ENCODE results near the gene FAM32A. TPM values are rescaled to one million over a fixed set of nuclear protein-coding genes. Genes with fewer than 3 reads are reported as not detected.

The FAM32A gene
- total RNA-seq, 1 donor from 2014 or later, result 82.9 TPM

DNA sequence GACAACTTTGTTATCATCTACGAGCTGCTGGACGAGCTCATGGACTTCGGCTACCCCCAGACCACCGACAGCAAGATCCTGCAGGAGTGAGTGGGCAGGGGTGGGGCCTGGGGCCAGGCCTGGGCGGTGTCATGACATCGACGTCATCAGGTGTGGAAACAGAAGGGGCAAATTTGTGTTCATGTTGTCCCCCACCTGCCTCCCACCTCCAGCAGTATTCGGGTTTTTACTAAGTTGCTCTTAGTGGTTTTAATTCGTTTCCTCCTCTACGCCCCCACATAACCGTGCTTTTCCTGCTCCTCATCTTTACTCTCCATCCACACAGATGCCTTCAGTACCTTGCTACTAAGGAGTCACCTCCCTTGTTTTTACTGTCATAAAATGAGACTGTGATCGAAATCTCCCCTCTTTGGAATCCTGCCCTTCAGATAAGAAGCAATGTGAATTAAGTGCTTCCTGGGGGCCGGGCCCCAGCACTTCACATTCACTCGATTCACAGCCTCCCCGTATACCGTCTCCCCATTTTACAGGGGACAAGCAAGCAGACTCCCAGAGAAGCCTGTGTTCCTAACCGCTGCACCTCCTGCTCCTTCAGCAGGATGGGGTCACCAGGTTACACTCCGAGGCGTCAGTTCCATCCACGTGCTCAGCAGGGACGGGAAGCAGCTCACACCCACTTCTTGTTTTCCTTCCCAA is 23.0 kb downstream of the FAM32A start:
- FAIRE-seq (no peak), DNase-seq (ENCODE audit: low read depth) (no peak)
- H3K27me3 ChIP-seq (ENCODE audit: control insufficient read depth, insufficient read depth, low read length), result no peaks in the 10 kb centered on the region
- peaks cover 26% of the 10 kb centered on the region for H3K36me3 ChIP-seq (ENCODE audit: control insufficient read depth, insufficient read depth, low read length)
- no peak overlapping the region for H3K4me3 ChIP-seq (ENCODE audit: low read depth, low read length)
- TF ChIP-seq, protein P1, sequence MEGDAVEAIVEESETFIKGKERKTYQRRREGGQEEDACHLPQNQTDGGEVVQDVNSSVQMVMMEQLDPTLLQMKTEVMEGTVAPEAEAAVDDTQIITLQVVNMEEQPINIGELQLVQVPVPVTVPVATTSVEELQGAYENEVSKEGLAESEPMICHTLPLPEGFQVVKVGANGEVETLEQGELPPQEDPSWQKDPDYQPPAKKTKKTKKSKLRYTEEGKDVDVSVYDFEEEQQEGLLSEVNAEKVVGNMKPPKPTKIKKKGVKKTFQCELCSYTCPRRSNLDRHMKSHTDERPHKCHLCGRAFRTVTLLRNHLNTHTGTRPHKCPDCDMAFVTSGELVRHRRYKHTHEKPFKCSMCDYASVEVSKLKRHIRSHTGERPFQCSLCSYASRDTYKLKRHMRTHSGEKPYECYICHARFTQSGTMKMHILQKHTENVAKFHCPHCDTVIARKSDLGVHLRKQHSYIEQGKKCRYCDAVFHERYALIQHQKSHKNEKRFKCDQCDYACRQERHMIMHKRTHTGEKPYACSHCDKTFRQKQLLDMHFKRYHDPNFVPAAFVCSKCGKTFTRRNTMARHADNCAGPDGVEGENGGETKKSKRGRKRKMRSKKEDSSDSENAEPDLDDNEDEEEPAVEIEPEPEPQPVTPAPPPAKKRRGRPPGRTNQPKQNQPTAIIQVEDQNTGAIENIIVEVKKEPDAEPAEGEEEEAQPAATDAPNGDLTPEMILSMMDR (IDR thresholded peaks at IDR 0.05; ENCODE audit: insufficient read depth, low read length, severe bottlenecking), result no peak

DNA sequence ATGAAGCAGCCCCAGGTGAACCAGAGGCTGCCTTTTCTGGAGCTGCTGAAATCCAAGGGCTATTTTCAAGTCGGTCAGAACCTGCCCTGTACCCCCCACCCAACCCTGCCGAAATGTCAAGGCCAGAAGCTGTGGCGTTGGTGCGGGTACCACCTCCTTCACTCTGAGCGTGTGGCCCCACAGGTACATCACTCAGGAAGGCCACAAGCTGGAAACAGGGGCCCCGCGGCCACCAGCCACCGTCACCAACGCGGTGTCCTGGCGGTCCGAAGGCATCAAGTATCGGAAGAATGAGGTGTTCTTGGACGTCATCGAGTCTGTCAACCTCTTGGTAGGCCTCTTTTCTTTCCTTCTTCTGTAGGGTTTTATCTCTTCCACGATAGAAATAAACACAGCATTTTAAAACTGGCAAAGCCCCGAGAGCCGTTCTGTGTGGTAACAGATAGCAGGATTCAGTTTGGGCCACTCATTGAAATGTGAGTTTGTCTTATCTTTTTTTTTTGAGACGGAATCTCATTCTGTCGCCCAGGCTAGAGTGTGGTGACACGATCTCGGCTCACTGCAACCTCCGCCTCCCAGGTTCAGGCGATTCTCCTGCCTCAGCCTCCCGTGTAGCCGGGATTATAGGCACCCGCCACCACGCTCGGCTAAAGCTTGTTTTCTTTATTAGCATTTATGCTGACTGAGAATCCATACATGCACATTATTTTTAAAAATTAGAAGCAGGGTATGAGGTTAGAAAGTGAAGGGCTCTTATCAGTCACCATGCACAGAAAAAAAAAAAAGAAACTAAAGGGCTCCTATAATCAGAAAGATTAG is 23.8 kb downstream of the FAM32A start:
- no peak overlapping the region for H3K4me3 ChIP-seq (ENCODE audit: low read depth, low read length)
- H3K27me3 ChIP-seq (ENCODE audit: control insufficient read depth, insufficient read depth, low read length), result no peaks in the 10 kb centered on the region
- H3K36me3 ChIP-seq (ENCODE audit: control insufficient read depth, insufficient read depth, low read length), result peaks cover 20% of the 10 kb centered on the region
- FAIRE-seq (no peak), DNase-seq (ENCODE audit: low read depth) (no peak)
- TF ChIP-seq, protein P1 (IDR thresholded peaks at IDR 0.05; ENCODE audit: insufficient read depth, low read length, severe bottlenecking), result no peak

DNA sequence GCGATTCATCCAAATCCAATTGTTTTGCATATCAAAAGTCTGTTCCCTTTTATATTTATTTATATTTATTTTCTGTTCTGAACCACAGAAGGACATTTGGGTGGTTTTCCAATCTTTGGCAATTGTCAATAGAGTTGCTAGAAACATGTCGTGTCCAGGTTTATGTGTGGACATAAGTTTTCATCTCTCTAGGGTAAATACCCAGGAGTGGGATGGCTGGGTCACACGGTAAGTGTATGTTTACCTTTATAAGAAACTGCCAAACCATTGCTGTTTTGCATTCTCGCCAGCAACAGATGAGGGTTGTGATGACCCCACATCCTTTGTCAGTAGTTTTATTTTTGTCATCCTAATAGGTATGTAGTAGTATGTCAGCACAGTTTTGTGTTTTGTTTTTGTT is 25.0 kb downstream of the FAM32A start:
- Histone ChIP-seq H3K4me3 (ENCODE audit: low read depth, low read length) (no peak overlapping the region), H3K36me3 (ENCODE audit: control insufficient read depth, insufficient read depth, low read length) (peaks cover 15% of the 10 kb centered on the region), H3K27me3 (ENCODE audit: control insufficient read depth, insufficient read depth, low read length) (no peaks in the 10 kb centered on the region)
- no peak for FAIRE-seq
- TF ChIP-seq, protein P1 (IDR thresholded peaks at IDR 0.05; ENCODE audit: insufficient read depth, low read length, severe bottlenecking), result no peak
- DNase-seq (ENCODE audit: low read depth), result no peak

GRCh38 chr19:16213076-16213475 is 27.9 kb downstream of the FAM32A start:
- H3K36me3 ChIP-seq (ENCODE audit: control insufficient read depth, insufficient read depth, low read length), result peaks cover 10% of the 10 kb centered on the region
- TF ChIP-seq, protein P1 (IDR thresholded peaks at IDR 0.05; ENCODE audit: insufficient read depth, low read length, severe bottlenecking), result no peak
- FAIRE-seq (no peak), DNase-seq (ENCODE audit: low read depth) (no peak)
- no peak overlapping the region for H3K4me3 ChIP-seq (ENCODE audit: low read depth, low read length)
- no peaks in the 10 kb centered on the region for H3K27me3 ChIP-seq (ENCODE audit: control insufficient read depth, insufficient read depth, low read length)

- DNase-seq (ENCODE audit: low read depth) (no peak), FAIRE-seq (no peak)
- peaks cover 8% of the 10 kb centered on the region for H3K36me3 ChIP-seq (ENCODE audit: control insufficient read depth, insufficient read depth, low read length)
- H3K27me3 ChIP-seq (ENCODE audit: control insufficient read depth, insufficient read depth, low read length), result no peaks in the 10 kb centered on the region
- no peak overlapping the region for H3K4me3 ChIP-seq (ENCODE audit: low read depth, low read length)
- TF ChIP-seq, protein P1 (IDR thresholded peaks at IDR 0.05; ENCODE audit: insufficient read depth, low read length, severe bottlenecking), result no peak
Measured at GRCh38 chr19:16216744-16217670, 31.8 kb downstream of the FAM32A start.
